HG02678 (cell line): Measurements from ENCODE around the gene ZBTB24.
"Not testable (repeated sequence)": the region's sequence is repeated elsewhere in the genome, so short reads cannot be mapped to it uniquely, and the experiment has no call there.

Experiments
- ATAC-seq: cut with Tn5 transposase; IDR thresholded peaks from one replicate; pipeline ENCODE4 v1.9.1; 2021; ENCODE audit warnings: mild to moderate bottlenecking, moderate library complexity; ENCODE audit not compliant: unreplicated experiment

ZBTB24 gene

GRCh38 chr6:109482905-109483734 lies at the start of gene ZBTB24:
Gene ZBTB24, minus strand, starts transcription at chr6:109483219. Its CDS starts 1,193 bp downstream, at chr6:109482026.
- ATAC-seq: peak; percentile 92

GRCh38 chr6:109531446-109531845 lies 48.4 kb upstream of the ZBTB24 start:
- no peak for ATAC-seq

- ATAC-seq: no peak
Observed at GRCh38 chr6:109527989-109528388, 45.0 kb upstream of the ZBTB24 start.

- ATAC-seq: peak; percentile 66
Observed at GRCh38 chr6:109526905-109527628, 44.0 kb upstream of the ZBTB24 start.

- no peak for ATAC-seq
Observed at GRCh38 chr6:109524129-109524528, 41.1 kb upstream of the ZBTB24 start.

- no peak for ATAC-seq
Observed at GRCh38 chr6:109523478-109523877, 40.5 kb upstream of the ZBTB24 start.

- ATAC-seq: no peak
Observed at GRCh38 chr6:109521080-109521479, 38.1 kb upstream of the ZBTB24 start.

- not testable (repeated sequence) for ATAC-seq
Observed at GRCh38 chr6:109519647-109520046, 36.6 kb upstream of the ZBTB24 start.

GRCh38 chr6:109516929-109517328 lies 33.9 kb upstream of the ZBTB24 start:
- ATAC-seq: no peak

GRCh38 chr6:109515781-109516409 lies 32.9 kb upstream of the ZBTB24 start:
- ATAC-seq: no peak

GRCh38 chr6:109514946-109515345 lies 31.9 kb upstream of the ZBTB24 start:
- ATAC-seq: no peak

GRCh38 chr6:109513571-109514071 lies 30.6 kb upstream of the ZBTB24 start:
- ATAC-seq: no peak

- ATAC-seq: no peak
Observed at GRCh38 chr6:109512271-109512817, 29.3 kb upstream of the ZBTB24 start.

- no peak for ATAC-seq
Observed at GRCh38 chr6:109511832-109512231, 28.8 kb upstream of the ZBTB24 start.

- no peak for ATAC-seq
Observed at GRCh38 chr6:109510358-109510757, 27.3 kb upstream of the ZBTB24 start.

- ATAC-seq: no peak
Observed at GRCh38 chr6:109508166-109508860, 25.3 kb upstream of the ZBTB24 start.

GRCh38 chr6:109507490-109508072 lies 24.6 kb upstream of the ZBTB24 start:
- no peak for ATAC-seq

GRCh38 chr6:109506841-109507240 lies 23.8 kb upstream of the ZBTB24 start:
- ATAC-seq: no peak

- no peak for ATAC-seq
Observed at GRCh38 chr6:109506314-109506713, 23.3 kb upstream of the ZBTB24 start.
